BE2C (cell line): ENCODE results near the gene SLC9C2.
A peak's percentile ranks its signal among the peaks of the same experiment; 100 is the strongest.

ENCODE experiments used
- DNase-seq: peaks from one replicate; pipeline ENCODE4 v3.0.0-alpha.2; 2020
- H3K27me3 ChIP-seq: fragments of 250-450 bp; sonication (Bioruptor Pico); 2 replicates; pipeline ENCODE4 v1.5.1; 2020; ENCODE audit warnings: mild to moderate bottlenecking
- H3K36me3 ChIP-seq: fragments of 250-450 bp; sonication (Bioruptor Pico); 2 replicates; pipeline ENCODE4 v1.5.1; 2020; ENCODE audit warnings: mild to moderate bottlenecking
- H3K4me1 ChIP-seq: fragments of 250-450 bp; sonication (Bioruptor Pico); 2 replicates; pipeline ENCODE4 v1.5.1; 2020
- H3K4me3 ChIP-seq: 2 replicates; pipeline ENCODE4 v1.5.1; 2011; ENCODE audit warnings: low read depth, low read length
- H3K9me3 ChIP-seq: fragments of 250-450 bp; sonication (Bioruptor Pico); 2 replicates; pipeline ENCODE4 v1.5.1; 2020
- TF ChIP-seq, protein P1 (sequence below): IDR thresholded peaks from 2 replicates; pipeline ENCODE4 v1.5.1; 2012; ENCODE audit warnings: mild to moderate bottlenecking, low read depth, low read length

The SLC9C2 gene

DNA sequence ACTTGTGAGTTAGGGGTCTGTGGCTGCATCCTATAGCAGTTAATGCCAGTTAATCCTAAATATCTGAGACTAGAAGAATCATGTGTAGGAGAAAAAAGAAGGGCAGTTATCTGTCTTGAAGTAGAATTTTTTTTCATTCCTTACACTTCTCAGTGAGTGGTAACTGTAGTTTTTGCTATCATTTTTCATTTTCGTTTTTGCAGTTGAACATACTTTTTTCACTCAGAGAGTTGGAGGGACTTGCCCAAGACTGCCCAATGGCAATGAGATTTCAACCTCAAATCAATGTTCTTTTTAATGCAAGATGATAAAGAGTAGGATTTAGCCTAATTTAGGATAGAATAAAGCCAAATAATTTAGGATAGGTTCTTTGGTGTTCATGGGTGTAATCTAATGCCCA, 120.2 kb downstream of the SLC9C2 start:
- Histone ChIP-seq H3K4me3 (no peak overlapping the region), H3K9me3 (no peaks in the 10 kb centered on the region), H3K36me3 (peaks cover 71% of the 10 kb centered on the region), H3K27me3 (no peaks in the 10 kb centered on the region), H3K4me1 (no peaks in the 10 kb centered on the region; the same call in 1 of the 2 replicates)
- TF ChIP-seq, protein P1, sequence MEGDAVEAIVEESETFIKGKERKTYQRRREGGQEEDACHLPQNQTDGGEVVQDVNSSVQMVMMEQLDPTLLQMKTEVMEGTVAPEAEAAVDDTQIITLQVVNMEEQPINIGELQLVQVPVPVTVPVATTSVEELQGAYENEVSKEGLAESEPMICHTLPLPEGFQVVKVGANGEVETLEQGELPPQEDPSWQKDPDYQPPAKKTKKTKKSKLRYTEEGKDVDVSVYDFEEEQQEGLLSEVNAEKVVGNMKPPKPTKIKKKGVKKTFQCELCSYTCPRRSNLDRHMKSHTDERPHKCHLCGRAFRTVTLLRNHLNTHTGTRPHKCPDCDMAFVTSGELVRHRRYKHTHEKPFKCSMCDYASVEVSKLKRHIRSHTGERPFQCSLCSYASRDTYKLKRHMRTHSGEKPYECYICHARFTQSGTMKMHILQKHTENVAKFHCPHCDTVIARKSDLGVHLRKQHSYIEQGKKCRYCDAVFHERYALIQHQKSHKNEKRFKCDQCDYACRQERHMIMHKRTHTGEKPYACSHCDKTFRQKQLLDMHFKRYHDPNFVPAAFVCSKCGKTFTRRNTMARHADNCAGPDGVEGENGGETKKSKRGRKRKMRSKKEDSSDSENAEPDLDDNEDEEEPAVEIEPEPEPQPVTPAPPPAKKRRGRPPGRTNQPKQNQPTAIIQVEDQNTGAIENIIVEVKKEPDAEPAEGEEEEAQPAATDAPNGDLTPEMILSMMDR: no peak
- no peak for DNase-seq

DNA sequence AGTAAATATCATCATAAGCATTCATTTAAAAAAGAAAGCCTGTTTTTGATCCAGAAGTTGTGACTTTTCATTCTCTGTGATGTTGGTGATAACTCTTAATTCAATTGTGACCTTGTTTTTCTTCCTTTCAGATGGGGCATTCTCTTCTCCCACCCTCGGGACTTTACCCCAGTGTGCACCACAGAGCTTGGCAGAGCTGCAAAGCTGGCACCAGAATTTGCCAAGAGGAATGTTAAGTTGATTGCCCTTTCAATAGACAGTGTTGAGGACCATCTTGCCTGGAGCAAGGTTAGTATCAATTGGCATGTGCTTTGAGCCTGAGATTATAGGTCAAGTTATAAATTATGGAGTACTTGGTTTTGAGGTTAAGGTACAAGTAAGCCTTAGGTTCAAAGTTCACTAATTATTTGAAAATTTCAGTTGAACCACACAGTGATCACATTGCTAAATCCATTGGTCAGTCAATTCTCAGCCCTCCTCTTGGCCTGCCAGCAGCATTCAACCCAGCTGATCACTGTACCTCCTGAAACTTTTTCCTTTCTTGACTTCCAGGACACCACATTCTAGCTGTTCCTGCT, 121.6 kb downstream of the SLC9C2 start:
- Histone ChIP-seq H3K4me1 (no peaks in the 10 kb centered on the region; the same call in 1 of the 2 replicates), H3K36me3 (peaks cover 57% of the 10 kb centered on the region), H3K27me3 (no peaks in the 10 kb centered on the region), H3K9me3 (no peaks in the 10 kb centered on the region), H3K4me3 (no peak overlapping the region)
- no peak for DNase-seq
- TF ChIP-seq, protein P1: no peak

- H3K36me3 ChIP-seq: peaks cover 42% of the 10 kb centered on the region
- H3K4me3 ChIP-seq: no peak overlapping the region
- TF ChIP-seq, protein P1: no peak
Observed at GRCh38 chr1:173479649-173480048, 123.2 kb downstream of the SLC9C2 start.

DNA sequence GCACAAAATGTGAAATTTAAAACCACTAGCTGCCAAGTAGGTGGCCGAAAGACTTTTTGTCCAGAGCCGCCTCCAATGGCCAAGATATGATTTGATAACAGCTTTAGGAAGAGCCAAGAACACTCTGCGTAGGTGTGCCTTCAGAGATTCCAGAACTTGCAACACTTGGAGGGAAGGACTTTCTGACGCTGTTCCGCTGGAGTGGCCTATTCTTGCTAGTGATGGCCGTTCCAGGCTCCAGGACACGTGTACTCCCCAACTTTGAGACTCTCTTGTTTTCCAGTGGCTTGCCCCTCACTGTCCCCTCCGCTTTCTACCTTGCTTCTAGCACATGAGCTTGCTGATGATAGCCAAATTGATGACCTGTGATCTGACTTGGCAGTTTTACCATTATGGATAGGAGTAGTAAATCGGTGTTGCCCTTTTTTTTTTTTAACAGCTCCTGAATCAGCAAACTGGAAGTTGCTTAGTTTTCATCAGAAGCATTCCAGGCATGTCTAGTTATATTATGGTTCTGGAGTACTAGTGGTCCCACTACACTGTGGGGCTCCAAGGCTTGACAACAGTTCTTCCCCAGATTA, 124.7 kb downstream of the SLC9C2 start:
- Histone ChIP-seq H3K9me3 (no peaks in the 10 kb centered on the region), H3K27me3 (no peaks in the 10 kb centered on the region), H3K36me3 (peaks cover 32% of the 10 kb centered on the region), H3K4me3 (peak overlapping the region; percentile 89), H3K4me1 (peaks cover 3% of the 10 kb centered on the region; the same call in 1 of the 2 replicates)
- TF ChIP-seq, protein P1: no peak
- DNase-seq: no peak

More at GRCh38 chr1:173479649-173480048, 123.2 kb downstream of the SLC9C2 start:
- Histone ChIP-seq H3K27me3 (no peaks in the 10 kb centered on the region), H3K9me3 (no peaks in the 10 kb centered on the region), H3K4me1 (no peaks in the 10 kb centered on the region; the same call in 1 of the 2 replicates)
- no peak for DNase-seq

DNA sequence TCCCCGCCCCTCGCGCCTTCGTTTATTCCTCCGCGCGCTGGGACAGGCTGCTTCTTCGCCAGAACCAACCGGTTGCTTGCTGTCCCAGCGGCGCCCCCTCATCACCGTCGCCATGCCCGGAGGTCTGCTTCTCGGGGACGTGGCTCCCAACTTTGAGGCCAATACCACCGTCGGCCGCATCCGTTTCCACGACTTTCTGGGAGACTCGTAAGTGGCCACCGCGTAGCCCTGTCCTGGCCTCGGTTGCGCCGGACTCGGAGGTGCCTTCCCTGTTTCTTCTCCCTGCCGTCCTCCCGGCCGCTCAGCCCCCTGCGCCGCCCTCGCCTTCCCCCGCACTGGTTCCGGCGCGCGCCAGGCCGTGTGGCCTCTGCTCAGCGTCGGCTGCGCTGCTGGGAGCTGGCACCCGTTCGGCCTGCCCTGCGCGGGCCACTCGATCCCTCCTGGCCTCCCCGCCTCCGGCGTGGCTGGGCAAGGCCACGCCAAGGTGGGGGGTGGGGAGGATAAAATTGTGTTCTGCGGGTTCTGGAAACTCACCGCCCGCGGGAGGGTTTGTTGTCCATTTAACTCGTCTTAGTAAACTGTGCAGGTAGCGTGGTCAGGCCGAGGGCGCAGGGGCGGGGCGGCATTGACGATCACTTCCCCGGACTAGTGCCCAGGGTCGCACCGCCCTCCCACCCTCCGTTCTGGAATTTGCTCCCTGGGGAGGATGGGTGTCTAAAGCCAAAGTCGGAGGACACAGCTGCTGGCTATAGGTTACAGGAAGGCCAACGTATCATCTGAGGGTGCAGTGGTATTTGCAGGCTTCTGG, 125.4 kb downstream of the SLC9C2 start, which contains the start of gene PRDX6:
Gene PRDX6, plus strand, starts transcription at position 50 of the 808 bp plus-strand sequence. Its CDS starts 63 bp downstream, at position 113.
- peak within 1 kb of the TSS; percentile 89 for H3K4me3 ChIP-seq
- peaks cover 3% of the 10 kb centered on the region; the same call in 1 of the 2 replicates for H3K4me1 ChIP-seq
- TF ChIP-seq, protein P1: no peak
- no peaks in the 10 kb centered on the region for H3K9me3 ChIP-seq
- H3K27me3 ChIP-seq: no peaks in the 10 kb centered on the region
- peaks cover 25% of the 10 kb centered on the region for H3K36me3 ChIP-seq
- DNase-seq: no peak
